H1 (cell line): ENCODE measurements around the gene SLC11A1.

ENCODE experiments used
- CBX5 ChIP-seq: fragments of 300-800, 300-1000 bp; sonication (generic); IDR thresholded peaks from 2 replicates; pipeline ENCODE4 v1.7.1; 2016; ENCODE audit warnings: antibody characterized with exemption, low read length, low read depth
- CTCF ChIP-seq, 3 experiments: IDR thresholded peaks; 1 replicate in 2 of 3; 2 replicates in 1 of 3; pipeline versions ENCODE4 v1.5.1 to v1.6.1; 2011; ENCODE audit warnings: low read length in 3 of 3, mild to moderate bottlenecking in 3 of 3, inconsistent platforms in 2 of 3, low read depth in 1 of 3, moderate library complexity in 1 of 3; ENCODE audit not compliant: insufficient read depth in 1 of 3; ENCODE audit errors: control extremely low read depth in 1 of 3
- E2F6 ChIP-seq: IDR thresholded peaks from 2 replicates; pipeline ENCODE4 v1.6.1; 2012; ENCODE audit warnings: inconsistent platforms
- EZH2 ChIP-seq: fragments of 200-600 bp; sonication (generic); IDR thresholded peaks from 2 replicates; pipeline ENCODE4 v1.7.1; 2012; ENCODE audit warnings: low read depth, mild to moderate bottlenecking, moderate library complexity, low read length, inconsistent platforms; ENCODE audit not compliant: severe bottlenecking
- JUND ChIP-seq: IDR thresholded peaks from 2 replicates; pipeline ENCODE4 v1.6.1; 2011; ENCODE audit warnings: mild to moderate bottlenecking, improper control_type of control experiment, low read length
- POLR2AphosphoS5 ChIP-seq: IDR thresholded peaks from 2 replicates; pipeline ENCODE4 v1.6.1; 2011; ENCODE audit warnings: low read depth, low read length
- RNF2 ChIP-seq: fragments of 200-900, 300-1000 bp; sonication (generic); IDR thresholded peaks from 2 replicates; pipeline ENCODE4 v1.7.1; 2016; ENCODE audit warnings: borderline replicate concordance, low read depth, mild to moderate bottlenecking, antibody characterized with exemption, low read length; ENCODE audit not compliant: poor library complexity, severe bottlenecking; ENCODE audit errors: missing control alignments
- TAF1 ChIP-seq: IDR thresholded peaks from 2 replicates; pipeline ENCODE4 v1.6.1; 2011; ENCODE audit warnings: mild to moderate bottlenecking, low read depth, low read length
- TBP ChIP-seq: IDR thresholded peaks from 2 replicates; pipeline ENCODE4 v1.6.1; 2011; ENCODE audit warnings: low read depth, low read length, improper control_type of control experiment
- TEAD4 ChIP-seq: IDR thresholded peaks from 2 replicates; pipeline ENCODE4 v1.6.1; 2012; ENCODE audit warnings: low read depth, low read length, inconsistent platforms, mixed read lengths
- YY1 ChIP-seq: IDR thresholded peaks from 2 replicates; pipeline ENCODE4 v1.6.1; 2011; ENCODE audit warnings: low read depth, mild to moderate bottlenecking, low read length
- ZNF274 ChIP-seq: IDR thresholded peaks from 2 replicates; pipeline ENCODE4 v1.7.0; 2012; ENCODE audit warnings: low read length, borderline replicate concordance; ENCODE audit errors: extremely low read depth

GRCh38 chr2:218370410-218371063 is 11.5 kb upstream of the SLC11A1 start:
- TF ChIP-seq TBP (no peak), RNF2 (no peak), E2F6 (no peak), POLR2AphosphoS5 (no peak), TAF1 (no peak), TEAD4 (no peak), EZH2 (no peak), CTCF (IDR thresholded peaks at IDR 0.05; ENCODE audit: control extremely low read depth in 1 of 3, insufficient read depth in 1 of 3, low read depth in 1 of 3, low read length in 3 of 3) (no peak), YY1 (no peak), CBX5 (no peak), JUND (no peak), ZNF274 (no peak)
